Ishikawa (cell line): ENCODE measurements around the gene DCAKD.

Source experiments
- CEBPB ChIP-seq: IDR thresholded peaks from 2 replicates; pipeline ENCODE4 v1.6.1; 2012
- EP300 ChIP-seq: IDR thresholded peaks from 2 replicates; pipeline ENCODE4 v1.6.1; 2012; ENCODE audit warnings: borderline replicate concordance
- FOXM1 ChIP-seq: IDR thresholded peaks from 2 replicates; pipeline ENCODE4 v1.6.1; 2012; ENCODE audit warnings: low read depth, borderline replicate concordance
- MAX ChIP-seq: IDR thresholded peaks from 2 replicates; pipeline ENCODE4 v1.6.1; 2012
- TAF1 ChIP-seq: IDR thresholded peaks from 2 replicates; pipeline ENCODE4 v1.6.1; 2012; ENCODE audit warnings: low read depth, mild to moderate bottlenecking
- YY1 ChIP-seq: IDR thresholded peaks from 2 replicates; pipeline ENCODE4 v1.6.1; 2012; ENCODE audit warnings: low read depth

- TF ChIP-seq MAX (no peak), YY1 (no peak), EP300 (no peak), FOXM1 (no peak), TAF1 (no peak), CEBPB (no peak)
Observed at GRCh38 chr17:45098081-45098868, 46.8 kb upstream of the DCAKD start.
